Hepatocyte (in vitro differentiated cells): ENCODE results near the gene HERPUD1. TPM values are rescaled to one million over a fixed set of nuclear protein-coding genes. Genes with fewer than 3 reads are reported as not detected.
A peak's percentile ranks its signal among the peaks of the same experiment; 100 is the strongest.
"Not testable (repeated sequence)": the region's sequence is repeated elsewhere in the genome, so short reads cannot be mapped to it uniquely, and the experiment has no call there.

ENCODE experiments used
- DNase-seq: peaks from one replicate; pipeline ENCODE4 v3.0.0-alpha.2; 2016; ENCODE audit warnings: low spot score
- H2AFZ ChIP-seq: fragments of 200-600 bp; sonication (generic); 2 replicates; pipeline ENCODE4 v1.6.0; 2016; ENCODE audit warnings: antibody characterized with exemption, mild to moderate bottlenecking
- H3K27ac ChIP-seq: fragments of 200-600 bp; sonication (generic); 2 replicates; pipeline ENCODE4 v1.5.1; 2016; ENCODE audit warnings: mild to moderate bottlenecking
- H3K27me3 ChIP-seq: fragments of 200-600 bp; sonication (generic); 2 replicates; pipeline ENCODE4 v1.6.1; 2016
- H3K36me3 ChIP-seq: fragments of 200-600 bp; sonication (generic); replicated peaks from 2 replicates; pipeline ENCODE4 v1.5.1; 2016; ENCODE audit warnings: low read depth; ENCODE audit not compliant: insufficient read depth
- H3K4me1 ChIP-seq: fragments of 200-600 bp; sonication (generic); 2 replicates; pipeline ENCODE4 v1.5.1; 2016; ENCODE audit warnings: mild to moderate bottlenecking, moderate library complexity; ENCODE audit not compliant: insufficient read depth
- H3K4me2 ChIP-seq: fragments of 200-600 bp; sonication (generic); 2 replicates; pipeline ENCODE4 v1.6.0; 2016
- H3K4me3 ChIP-seq: fragments of 200-600 bp; sonication (generic); 2 replicates; pipeline ENCODE4 v1.5.1; 2016; ENCODE audit warnings: mild to moderate bottlenecking
- H3K79me2 ChIP-seq: fragments of 200-600 bp; sonication (generic); 2 replicates; pipeline ENCODE4 v1.6.0; 2017; ENCODE audit warnings: mild to moderate bottlenecking
- H3K9me2 ChIP-seq: fragments of 200-600 bp; sonication (generic); replicated peaks from 2 replicates; pipeline ENCODE4 v1.6.0; 2017; ENCODE audit warnings: mild to moderate bottlenecking; ENCODE audit not compliant: insufficient read depth
- H3K9me3 ChIP-seq: fragments of 200-600 bp; sonication (generic); 2 replicates; pipeline ENCODE4 v1.5.1; 2016; ENCODE audit warnings: low read depth, mild to moderate bottlenecking
- H4K20me1 ChIP-seq: fragments of 200-600 bp; sonication (generic); 2 replicates; pipeline ENCODE4 v1.6.0; 2016; ENCODE audit warnings: mild to moderate bottlenecking; ENCODE audit not compliant: insufficient read depth, poor library complexity, severe bottlenecking
- CTCF ChIP-seq: fragments of 200-600 bp; sonication (generic); IDR thresholded peaks from 2 replicates; pipeline ENCODE4 v1.5.1; 2016; ENCODE audit warnings: antibody characterized with exemption, mild to moderate bottlenecking; ENCODE audit not compliant: poor library complexity
- EZH2 ChIP-seq: fragments of 200-600 bp; sonication (generic); IDR thresholded peaks from 2 replicates; pipeline ENCODE4 v1.6.1; 2016; ENCODE audit warnings: antibody characterized with exemption, mild to moderate bottlenecking, borderline replicate concordance
- EZH2phosphoT487 ChIP-seq: fragments of 200-600 bp; sonication (generic); IDR thresholded peaks from one replicate; pipeline ENCODE4 v1.6.1; 2018; ENCODE audit warnings: antibody characterized with exemption, mild to moderate bottlenecking, low read depth, moderate library complexity; ENCODE audit not compliant: unreplicated experiment, severe bottlenecking
- WGBS: methylation state at CpG from one replicate; pipeline ENCODE4 v1.1.6; 2016; ENCODE audit warnings: low lambda C conversion rate; ENCODE audit errors: missing lambda C conversion rate; 5-methylcytosine and 5-hydroxymethylcytosine counted together
- polyA plus RNA-seq: library from polyadenylated mRNA; unstranded; fragments of >200 nt; fragmentation: Nextera tagmentation; extraction: Ambion mirVana; gene quantifications from 2 replicates; pipeline ENCODE4 v1.2.1, GENCODE V29; 2016
- total RNA-seq: library from RNA; depleted of rRNA; stranded (reverse); fragments of >200 nt; gene quantifications from 2 replicates; pipeline ENCODE4 v1.2.3, GENCODE V29; 2014

Gene HERPUD1
- total RNA-seq (201 and 253 TPM in 2 replicates), polyA plus RNA-seq (185 and 199 TPM in 2 replicates)

GRCh38 chr16:56931892-56932720 is at the start of gene HERPUD1:
HERPUD1 (plus strand) TSS chr16:56932142; CDS start chr16:56932245, 103 bp downstream.
- DNase-seq: peak; percentile 99
- TF ChIP-seq CTCF: no peak
- no peak for TF ChIP-seq EZH2
- no peak for TF ChIP-seq EZH2phosphoT487
- peak within 1 kb of the TSS; percentile 95 for H3K27ac ChIP-seq
- H3K4me2 ChIP-seq: peak within 1 kb of the TSS; percentile 85
- H3K9me3 ChIP-seq: no peaks in the 10 kb centered on the region
- H3K27me3 ChIP-seq: no peaks in the 10 kb centered on the region
- under 1% methylated on average over 71 of the region's 83 CpGs for WGBS
- H3K36me3 ChIP-seq: no peaks in the 10 kb centered on the region
- peak within 1 kb of the TSS; percentile 62 for H3K4me3 ChIP-seq
- H4K20me1 ChIP-seq: peaks cover 43% of the 10 kb centered on the region
- peaks cover 21% of the 10 kb centered on the region for H3K4me1 ChIP-seq
- peaks cover 46% of the 10 kb centered on the region for H3K79me2 ChIP-seq
- peak within 1 kb of the TSS; percentile 65 for H2AFZ ChIP-seq
- no peaks in the 10 kb centered on the region for H3K9me2 ChIP-seq

- H3K27ac ChIP-seq: no peak overlapping the region
- 95% methylated on average over 2 of the region's 2 CpGs for WGBS
- no peak for TF ChIP-seq CTCF
- no peak for TF ChIP-seq EZH2
- no peak for TF ChIP-seq EZH2phosphoT487
Measured at GRCh38 chr16:56883586-56883985, 48.4 kb upstream of the HERPUD1 start.

GRCh38 chr16:56884026-56884582 is 47.8 kb upstream of the HERPUD1 start:
- WGBS: 95% methylated on average over 11 of the region's 14 CpGs
- no peaks in the 10 kb centered on the region for H3K36me3 ChIP-seq
- TF ChIP-seq CTCF (no peak), EZH2phosphoT487 (no peak), EZH2 (no peak)

More at GRCh38 chr16:56883586-56883985, 48.4 kb upstream of the HERPUD1 start:
- Histone ChIP-seq H3K36me3 (no peaks in the 10 kb centered on the region), H3K79me2 (no peaks in the 10 kb centered on the region), H3K4me2 (no peak overlapping the region), H3K4me3 (no peak overlapping the region), H4K20me1 (no peaks in the 10 kb centered on the region), H3K27me3 (no peaks in the 10 kb centered on the region), H2AFZ (no peak overlapping the region), H3K9me3 (no peaks in the 10 kb centered on the region), H3K4me1 (no peaks in the 10 kb centered on the region), H3K9me2 (no peaks in the 10 kb centered on the region)
- DNase-seq: no peak

GRCh38 chr16:56884929-56885328 is 47.0 kb upstream of the HERPUD1 start:
- H3K4me2 ChIP-seq, H3K27ac ChIP-seq, H3K27me3 ChIP-seq, H3K79me2 ChIP-seq, H3K9me3 ChIP-seq, H3K36me3 ChIP-seq, DNase-seq, H3K4me3 ChIP-seq, H3K9me2 ChIP-seq, H3K4me1 ChIP-seq, H2AFZ ChIP-seq, H4K20me1 ChIP-seq: not testable (repeated sequence)
- WGBS: 91% methylated on average over 12 of the region's 13 CpGs

More at GRCh38 chr16:56884026-56884582, 47.8 kb upstream of the HERPUD1 start:
- no peaks in the 10 kb centered on the region for H4K20me1 ChIP-seq
- H3K4me3 ChIP-seq: no peak overlapping the region
- DNase-seq: no peak
- H2AFZ ChIP-seq: no peak overlapping the region
- no peaks in the 10 kb centered on the region for H3K9me2 ChIP-seq
- no peak overlapping the region for H3K4me2 ChIP-seq
- no peaks in the 10 kb centered on the region for H3K27me3 ChIP-seq
- no peaks in the 10 kb centered on the region for H3K9me3 ChIP-seq
- no peaks in the 10 kb centered on the region for H3K79me2 ChIP-seq
- H3K27ac ChIP-seq: no peak overlapping the region
- no peaks in the 10 kb centered on the region for H3K4me1 ChIP-seq
